Thymus (tissue), 11 donors: Measurements from ENCODE around the gene SEC23A. TPM values are rescaled to one million over a fixed set of nuclear protein-coding genes. Genes with fewer than 3 reads are reported as not detected.
A peak's percentile ranks its signal among the peaks of the same experiment; 100 is the strongest.
"Not testable (repeated sequence)": the region's sequence is repeated elsewhere in the genome, so short reads cannot be mapped to it uniquely, and the experiment has no call there.

Experiments
- DNase-seq, 9 donors: peaks; one replicate each; pipeline ENCODE4 v3.0.0-alpha.2; 2013; ENCODE audit warnings: low spot score in 9 of 9, low read depth in 6 of 9, missing footprints in 1 of 9
- H3K27ac ChIP-seq, 2 donors: one replicate each; pipeline ENCODE4 v1.5.1; 2013; ENCODE audit warnings: control low read depth in 1 of 2, low read depth in 1 of 2, low read length in 1 of 2, mild to moderate bottlenecking in 1 of 2, moderate library complexity in 1 of 2
- H3K27me3 ChIP-seq, 2 donors: one replicate each; pipeline ENCODE4 v1.5.1; 2013; ENCODE audit warnings: low read length in 1 of 2; ENCODE audit not compliant: control insufficient read depth in 2 of 2, insufficient read depth in 1 of 2
- H3K36me3 ChIP-seq, 2 donors: one replicate each; pipeline ENCODE4 v1.5.1; 2013; ENCODE audit warnings: low read length in 1 of 2, mild to moderate bottlenecking in 1 of 2, moderate library complexity in 1 of 2; ENCODE audit not compliant: control insufficient read depth in 2 of 2, insufficient read depth in 2 of 2
- H3K4me1 ChIP-seq, 2 donors: one replicate each; pipeline ENCODE4 v1.5.1; 2013; ENCODE audit warnings: low read length in 2 of 2; ENCODE audit not compliant: control insufficient read depth in 2 of 2, insufficient read depth in 2 of 2
- H3K4me3 ChIP-seq, 2 donors: one replicate each; pipeline ENCODE4 v1.5.1; 2013; ENCODE audit warnings: low read length in 2 of 2, control low read depth in 1 of 2, mild to moderate bottlenecking in 1 of 2
- H3K9me3 ChIP-seq, 2 donors: one replicate each; pipeline ENCODE4 v1.5.1; 2013; ENCODE audit warnings: low read length in 1 of 2, mild to moderate bottlenecking in 1 of 2; ENCODE audit not compliant: control insufficient read depth in 2 of 2, insufficient read depth in 1 of 2
- WGBS: extraction: QIAGEN DNeasy Blood & Tissue Kit; methylation state at CpG from one replicate; pipeline ENCODE4 v1.1.7; 2013; 5-methylcytosine and 5-hydroxymethylcytosine counted together
- polyA plus RNA-seq: library from polyadenylated mRNA; stranded (reverse); fragments of 200-250 nt; gene quantifications from one replicate; pipeline ENCODE4 v1.2.3, GENCODE V29; 2013
- total RNA-seq: library from RNA; stranded (reverse); fragments of 120-200 nt; gene quantifications from one replicate; pipeline ENCODE4 v1.2.4, GENCODE V29; 2013
- donor health status: healthy.

The SEC23A gene
- total and polyA plus RNA-seq, 2 donors, result 20.9 to 47.3 TPM

DNA sequence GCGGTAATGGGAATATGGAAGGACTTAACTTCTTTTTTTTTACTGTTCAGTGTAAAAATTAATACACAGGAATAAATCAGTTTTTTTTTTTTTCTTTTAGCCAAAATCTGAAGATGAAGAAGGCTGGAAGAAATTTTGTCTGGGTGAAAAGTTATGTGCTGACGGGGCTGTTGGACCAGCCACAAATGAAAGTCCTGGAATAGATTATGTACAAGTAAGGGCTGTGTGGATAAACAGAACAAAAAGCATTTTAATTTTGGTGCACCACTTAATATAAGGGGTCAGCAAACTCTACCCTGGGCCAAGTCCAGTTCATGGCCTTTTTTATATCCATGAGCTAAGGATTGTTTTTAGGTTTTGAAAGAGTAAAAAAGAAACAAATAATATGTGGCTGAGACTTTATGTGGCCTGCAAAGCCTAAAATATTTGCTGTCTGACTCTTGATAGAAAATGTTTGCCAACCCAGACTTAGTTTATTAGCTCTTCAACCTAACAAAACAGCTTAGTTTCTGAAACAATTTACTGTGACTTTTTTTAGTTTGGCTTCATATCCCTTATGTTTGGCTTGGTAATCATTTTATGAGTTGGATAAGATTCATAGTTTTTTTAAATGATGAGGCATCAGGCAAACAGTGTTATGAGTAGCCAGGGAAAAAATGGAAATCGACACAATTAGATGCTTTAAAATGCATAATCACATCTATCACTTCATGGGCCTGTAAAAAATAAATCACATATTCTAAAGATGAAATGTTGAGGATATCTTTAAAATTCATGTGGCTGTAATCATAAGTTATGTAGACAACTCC lies 19.5 kb upstream of the SEC23A start:
- Histone ChIP-seq H3K4me1 (no peaks in the 10 kb centered on the region), H3K9me3 (no peaks in the 10 kb centered on the region), H3K4me3 (no peak overlapping the region), H3K27ac (no peak overlapping the region), H3K36me3 (peaks cover 3 to 42% of the 10 kb centered on the region in 2 donors), H3K27me3 (no peaks in the 10 kb centered on the region)
- DNase-seq, result no peak
- WGBS, result 100% methylated on average over 3 of the region's 3 CpGs

DNA sequence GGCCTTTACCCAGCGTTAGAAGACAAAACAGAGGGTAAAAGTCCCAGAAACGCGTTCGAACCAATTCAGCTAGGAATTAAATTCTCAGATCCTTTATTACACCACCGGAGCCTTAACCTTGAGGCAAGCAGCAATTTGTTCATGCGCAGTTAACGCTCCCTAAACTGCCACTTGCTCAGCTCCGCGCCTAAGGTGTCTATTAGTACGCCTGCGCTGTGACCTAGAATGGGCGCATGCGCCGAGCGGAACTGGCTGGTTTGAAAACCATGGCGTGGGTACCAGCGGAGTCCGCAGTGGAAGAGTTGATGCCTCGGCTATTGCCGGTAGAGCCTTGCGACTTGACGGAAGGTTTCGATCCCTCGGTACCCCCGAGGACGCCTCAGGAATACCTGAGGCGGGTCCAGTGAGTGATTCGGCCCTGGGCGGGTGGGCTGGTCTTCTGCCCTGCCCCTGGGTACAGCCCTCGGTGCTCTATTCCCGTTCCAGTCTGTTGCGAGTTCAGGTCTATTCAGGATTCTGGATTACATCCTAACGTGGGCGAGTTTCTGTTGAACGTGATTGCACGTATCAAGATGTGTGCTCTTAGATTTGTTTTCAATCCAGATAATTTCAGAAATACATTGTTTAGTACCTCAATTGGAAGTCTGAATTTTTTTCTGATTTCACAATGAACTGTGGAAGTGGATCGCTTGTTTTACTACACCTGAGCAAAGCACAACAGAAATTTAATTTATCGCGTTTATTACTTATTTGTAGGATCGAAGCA lies 11.2 kb upstream of the SEC23A start, which contains the start of gene GEMIN2:
Gene GEMIN2 (plus strand): TSS at position 251 of the 766 bp plus-strand sequence. CDS start 16 bp downstream, at position 267.
- Histone ChIP-seq H3K4me3 (peak within 1 kb of the TSS; percentile 65 to 86), H3K27me3 (no peaks in the 10 kb centered on the region), H3K27ac (peak within 1 kb of the TSS; percentile 83 to 85), H3K36me3 (peaks cover 0 to 8% of the 10 kb centered on the region in 2 donors), H3K9me3 (no peaks in the 10 kb centered on the region), H3K4me1 (peaks cover 5 to 8% of the 10 kb centered on the region in 2 donors)
- peak; percentile 90 to 98 (median 94) for DNase-seq
- WGBS, result under 1% methylated on average over 40 of the region's 40 CpGs

DNA sequence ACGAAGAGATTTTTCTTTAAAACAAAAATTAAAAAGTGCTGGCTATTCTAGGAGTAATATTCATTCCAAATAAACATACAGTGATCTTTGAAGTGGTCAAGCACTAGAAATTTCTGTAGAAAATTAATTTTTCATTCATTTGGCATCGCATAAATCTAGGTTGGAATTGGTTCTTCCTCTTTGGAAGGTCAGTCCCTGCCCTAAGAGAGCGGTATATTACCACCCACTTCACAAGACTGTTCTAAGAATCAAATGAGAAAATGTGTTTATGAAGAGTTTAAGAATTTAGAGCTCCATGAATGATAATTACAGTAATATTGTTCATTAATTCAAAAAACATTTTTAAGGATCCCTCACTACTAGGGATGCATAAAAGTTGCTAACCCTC lies 10.6 kb upstream of the SEC23A start:
- Histone ChIP-seq H3K4me1 (peaks cover 5 to 8% of the 10 kb centered on the region in 2 donors), H3K9me3 (no peaks in the 10 kb centered on the region), H3K27me3 (no peaks in the 10 kb centered on the region), H3K4me3 (peak overlapping the region; percentile 65 to 86), H3K36me3 (peaks cover 0 to 3% of the 10 kb centered on the region in 2 donors), H3K27ac (peak overlapping the region in 1 of 2 donors; percentile 83)
- WGBS, result 88% methylated on average over 3 of the region's 3 CpGs
- DNase-seq, result no peak

DNA sequence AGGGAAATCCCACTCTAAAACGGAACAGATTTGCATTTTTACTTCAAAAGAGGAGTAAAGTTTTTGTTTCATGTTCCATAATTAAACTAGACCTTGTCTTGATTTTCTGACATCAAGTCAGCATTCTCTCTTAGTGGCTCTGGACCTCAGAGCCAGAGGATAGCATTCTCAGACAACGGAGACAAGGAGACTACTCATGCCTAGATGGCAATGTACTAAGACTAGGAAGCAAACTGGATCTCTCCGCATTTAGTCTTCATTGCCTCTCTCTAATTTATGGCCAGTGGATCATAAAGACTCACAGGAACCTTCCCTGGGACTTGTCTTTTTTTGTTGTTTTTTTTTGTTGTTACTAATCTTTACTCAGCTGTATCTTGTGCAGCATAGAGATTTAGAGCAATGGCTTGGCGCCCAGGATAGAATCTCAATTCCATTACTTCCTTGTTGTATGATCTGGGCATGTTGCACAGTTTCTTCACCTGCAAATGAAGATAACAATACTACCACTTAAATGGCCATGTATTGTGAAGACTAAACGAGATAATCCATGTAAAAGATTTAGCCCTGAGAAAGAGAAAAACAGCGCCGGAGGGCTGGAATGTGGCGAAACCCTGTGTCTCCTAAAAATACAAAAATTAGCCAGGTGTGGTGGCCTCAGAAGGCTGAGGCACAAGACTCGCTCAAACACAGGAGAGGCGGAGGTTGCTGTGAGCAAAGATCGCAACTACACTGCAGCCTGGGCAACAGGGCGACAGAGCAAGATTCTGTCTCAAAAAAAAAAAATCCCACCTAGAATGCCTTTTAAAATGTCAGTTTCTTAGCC lies 7.1 kb upstream of the SEC23A start:
- no peak overlapping the region for H3K27ac ChIP-seq
- H3K4me1 ChIP-seq, result peaks cover 4 to 6% of the 10 kb centered on the region in 2 donors
- no peaks in the 10 kb centered on the region for H3K36me3 ChIP-seq
- WGBS, result 95% methylated on average over 12 of the region's 12 CpGs
- no peak for DNase-seq
- H3K9me3 ChIP-seq, result no peaks in the 10 kb centered on the region
- H3K4me3 ChIP-seq, result no peak overlapping the region
- H3K27me3 ChIP-seq, result no peaks in the 10 kb centered on the region

DNA sequence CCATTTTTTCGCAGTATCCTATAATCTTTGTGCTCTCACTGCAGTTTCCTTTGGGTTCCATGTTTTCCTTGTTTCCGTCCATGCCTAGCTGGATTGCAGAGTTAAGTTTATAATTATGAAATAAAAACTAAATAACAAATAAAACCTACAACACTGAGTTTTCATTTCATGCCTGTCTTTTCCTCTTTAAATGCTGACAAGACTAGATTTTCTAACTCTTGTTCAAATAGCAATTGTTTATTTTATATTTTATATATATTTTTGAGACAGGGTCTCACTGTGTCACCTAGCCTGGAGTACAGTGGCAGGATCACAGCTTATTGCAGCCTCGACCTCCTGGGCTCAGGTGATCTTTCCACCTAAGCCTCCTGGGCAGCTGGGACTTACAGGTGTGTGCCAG lies 5.8 kb upstream of the SEC23A start:
- no peaks in the 10 kb centered on the region for H3K9me3 ChIP-seq
- no peak overlapping the region for H3K27ac ChIP-seq
- peaks cover 2 to 5% of the 10 kb centered on the region in 2 donors for H3K4me1 ChIP-seq
- no peak for DNase-seq
- no peak overlapping the region for H3K4me3 ChIP-seq
- H3K27me3 ChIP-seq, result no peaks in the 10 kb centered on the region
- 97% methylated on average over 3 of the region's 3 CpGs for WGBS
- no peaks in the 10 kb centered on the region for H3K36me3 ChIP-seq

DNA sequence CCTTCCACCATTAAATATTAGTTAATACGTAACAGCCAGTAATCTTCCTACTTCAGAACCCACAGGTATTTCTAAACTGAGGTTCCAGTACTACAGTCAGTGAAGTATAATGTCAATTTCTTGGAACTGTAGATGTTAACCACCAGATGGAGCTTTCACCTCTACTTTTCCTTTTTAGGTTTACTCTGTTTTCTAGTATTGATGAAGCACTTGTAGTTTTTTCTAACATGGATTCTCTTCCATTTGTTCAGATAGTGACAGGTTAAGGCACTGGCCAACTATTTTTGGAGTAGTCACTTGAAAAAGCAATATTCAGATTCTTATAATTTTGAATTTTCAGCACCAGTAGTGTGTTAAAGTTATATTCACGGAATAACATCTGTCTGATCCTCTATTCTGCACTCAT lies 4.6 kb upstream of the SEC23A start:
- WGBS, result 90% methylated on average over 2 of the region's 2 CpGs

DNA sequence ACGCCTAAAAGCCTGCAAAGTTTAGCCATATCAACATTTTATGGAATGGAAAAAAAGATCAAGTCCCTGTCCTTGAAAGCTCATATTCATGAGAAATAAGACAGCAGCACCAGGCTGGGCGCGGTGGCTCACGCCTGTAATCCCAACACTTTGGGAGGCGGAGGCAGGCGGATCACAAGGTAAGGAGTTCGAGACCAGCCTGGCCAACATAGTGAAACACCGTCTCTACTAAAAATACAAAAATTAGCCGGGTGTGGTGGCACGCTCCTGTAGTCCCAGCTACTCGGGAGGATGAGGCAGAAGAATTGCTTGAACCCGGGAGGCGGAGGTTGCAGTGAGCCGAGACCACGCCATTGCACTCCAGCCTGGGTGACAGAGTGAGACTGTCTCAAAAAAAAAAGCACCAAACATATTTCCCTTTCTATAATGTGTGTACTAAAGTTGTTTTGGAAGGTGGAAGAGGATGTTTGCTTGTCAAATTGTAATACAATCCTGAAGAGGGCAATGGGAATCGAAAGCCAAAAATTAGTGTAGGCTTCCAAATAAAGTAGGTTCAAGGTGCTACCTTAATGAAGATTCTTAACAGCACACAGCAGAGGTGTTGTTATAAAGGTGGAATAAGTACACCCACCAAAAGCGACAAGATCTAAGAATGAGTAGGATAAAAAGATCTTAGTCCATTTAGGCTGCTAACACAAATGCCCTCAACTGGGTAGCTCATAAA lies 1.2 kb upstream of the SEC23A start:
- H3K4me3 ChIP-seq, result peak overlapping the region; percentile 98
- DNase-seq, H3K9me3 ChIP-seq, H3K27me3 ChIP-seq, H3K36me3 ChIP-seq, H3K4me1 ChIP-seq, H3K27ac ChIP-seq: not testable (repeated sequence)
- WGBS, result 92% methylated on average over 17 of the region's 17 CpGs

More for the DNA sequence above, 4.6 kb upstream of the SEC23A start:
- H3K4me3 ChIP-seq, result no peak overlapping the region
- H3K27ac ChIP-seq, result no peak overlapping the region
- peaks cover 5% of the 10 kb centered on the region in 2 donors for H3K4me1 ChIP-seq
- no peaks in the 10 kb centered on the region for H3K9me3 ChIP-seq
- peak in 4 of 9 donors; percentile 22 to 63 (median 40) for DNase-seq
- no peaks in the 10 kb centered on the region for H3K27me3 ChIP-seq
- no peaks in the 10 kb centered on the region for H3K36me3 ChIP-seq

DNA sequence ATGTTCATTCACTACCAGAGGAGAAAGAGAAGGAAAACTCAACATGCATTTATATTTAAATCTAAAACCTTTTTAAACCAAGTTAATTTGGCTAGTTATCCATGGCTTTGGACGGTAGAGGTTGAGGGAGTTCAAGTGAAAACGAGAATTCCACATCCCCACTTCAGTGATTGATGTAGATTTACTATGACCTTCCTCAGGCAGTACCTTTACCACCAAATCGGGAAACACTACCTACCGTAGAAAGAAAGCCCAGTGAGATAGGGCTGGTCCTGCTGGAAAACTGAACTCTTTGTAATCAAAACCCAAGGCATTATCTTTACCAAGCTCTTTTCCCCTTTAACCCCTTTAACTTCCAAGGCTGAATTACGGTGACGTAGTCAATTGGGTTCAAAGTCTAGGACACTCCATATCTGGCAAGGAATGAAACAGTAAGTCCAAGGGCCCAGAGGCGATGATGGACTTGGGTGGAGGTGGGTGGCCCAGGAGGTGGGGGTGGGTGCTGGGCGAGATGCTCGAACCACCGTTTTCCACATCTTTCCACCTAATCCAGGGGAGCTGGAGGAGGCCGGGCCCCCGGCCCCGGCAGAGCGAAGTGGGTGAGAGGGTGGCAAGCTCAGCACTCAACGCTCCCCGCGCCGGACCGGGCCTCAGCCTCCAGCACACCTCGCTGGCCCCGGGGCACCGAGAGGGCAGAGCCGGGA lies 618 bp downstream of the SEC23A start:
- peak overlapping the region; percentile 83 to 96 for H3K27ac ChIP-seq
- WGBS, result 7% methylated on average over 23 of the region's 23 CpGs
- peak overlapping the region; percentile 98 for H3K4me3 ChIP-seq
- peaks cover 5% of the 10 kb centered on the region in 2 donors for H3K4me1 ChIP-seq
- H3K9me3 ChIP-seq, result no peaks in the 10 kb centered on the region
- peak in 5 of 9 donors; percentile 2 to 51 (median 20) for DNase-seq
- no peaks in the 10 kb centered on the region for H3K27me3 ChIP-seq
- no peaks in the 10 kb centered on the region for H3K36me3 ChIP-seq
